Ovary (tissue), 9 donors: Measurements from ENCODE around the gene DPEP3. TPM values are rescaled to one million over a fixed set of nuclear protein-coding genes. Genes with fewer than 3 reads are reported as not detected.
"Not testable (repeated sequence)": the region's sequence is repeated elsewhere in the genome, so short reads cannot be mapped to it uniquely, and the experiment has no call there.

ENCODE experiments used
- DNase-seq, 5 donors: peaks; one replicate each; pipeline ENCODE4 v3.0.0-alpha.2; 2019 to 2020
- H3K27ac ChIP-seq, 2 donors: fragments of 200-600 bp; one replicate each; pipeline versions ENCODE4 v1.5.1 to v1.8.0; 2019 to 2022
- H3K27me3 ChIP-seq: fragments of 200-600 bp; one replicate; pipeline ENCODE4 v1.8.0; 2022
- H3K36me3 ChIP-seq: fragments of 200-600 bp; sonication (generic); one replicate; pipeline ENCODE4 v1.5.1; 2019
- H3K4me1 ChIP-seq: one replicate; pipeline ENCODE4 v1.8.1; 2013; ENCODE audit warnings: mild to moderate bottlenecking, moderate library complexity; ENCODE audit not compliant: insufficient read depth
- H3K4me3 ChIP-seq: fragments of 200-600 bp; sonication (generic); one replicate; pipeline ENCODE4 v1.5.1; 2017
- H3K9me3 ChIP-seq, 2 donors: fragments of 200-600 bp in 1 of 2; sonication (generic) in 1 of 2; one replicate each; pipeline versions ENCODE4 v1.5.1 to v1.8.1; 2013 to 2019; ENCODE audit warnings: mild to moderate bottlenecking in 1 of 2, moderate library complexity in 1 of 2
- CTCF ChIP-seq, 3 donors: fragments of 450-650 bp in 2 of 3; fragments of 200-600 bp in 1 of 3; IDR thresholded peaks; one replicate each; pipeline versions ENCODE4 v1.5.1 to v1.8.0; 2016 to 2022; ENCODE audit warnings: antibody characterized with exemption in 3 of 3, mild to moderate bottlenecking in 1 of 3
- EP300 ChIP-seq: sonication (generic); formaldehyde crosslinking; IDR thresholded peaks from one replicate; pipeline ENCODE4 v1.6.1; 2017; ENCODE audit warnings: antibody characterized with exemption
- POLR2A ChIP-seq: fragments of 450-650 bp; IDR thresholded peaks from one replicate; pipeline ENCODE4 v1.6.1; 2017; ENCODE audit warnings: antibody characterized with exemption, mild to moderate bottlenecking, moderate library complexity
- WGBS, 3 donors: extraction: QIAGEN DNeasy Blood & Tissue Kit in 1 of 3; methylation state at CpG; one replicate each; pipeline versions ENCODE4 v1.1.5 to v1.1.7; 2013 to 2017; 5-methylcytosine and 5-hydroxymethylcytosine counted together
- intact Hi-C, 4 donors: fragments of 100-400 bp; cut with DNase I; formaldehyde crosslinking; loops; one replicate each; pipeline versions ENCODE4 v1.11.0 to v1.15.1; 2022 to 2023
- polyA plus RNA-seq, 2 donors: library from polyadenylated mRNA; stranded (reverse); fragments of 200-250 nt in 1 of 2; fragments of 350-450 nt in 1 of 2; fragmentation: Illumina TruSeq in 1 of 2; extraction: RNeasy Lipid Tissue Mini Kit (QIAGEN cat#74804) in 1 of 2; gene quantifications; one replicate each; pipeline ENCODE4 v1.2.3, GENCODE V29; 2013 to 2014
- total RNA-seq, 7 donors: library from RNA; depleted of rRNA in 2 of 7; stranded (reverse); fragments of >200 nt in 2 of 7; fragmentation: NEBNext Ultra II Directional in 3 of 7; extraction: Animal tissue kit (Norgen Biotek cat#: 25700) in 3 of 7; gene quantifications; one replicate each; pipeline versions ENCODE4 v1.1.0 to v1.2.4, GENCODE V29; 2016 to 2023
- donor health status: DM: no; HTN: no; CAD: no; lungs with moderate emphysema.
- donor health status: DM: no; HTN: no; CAD: no.
- donor health status: Bipolar disorder and iron deficiency.
- donor health status: DM: yes; HTN: yes; CAD: no.
- donor health status: DM: no; HTN: no; CAD: no.
- donor health status: DM: yes; HTN: yes; CAD: no.

The DPEP3 gene
- total and polyA plus RNA-seq, 9 donors, result 0.05 to 0.23 TPM; not detected in 7

- intact Hi-C loops, result loop anchor here in 1 of 4 donors (10.0 kb wide), 1 partner anchor 65 kb away; no protein-coding TSS in a partner anchor
- DNase-seq, result no peak
- Histone ChIP-seq H3K27ac (no peak overlapping the region), H3K9me3 (no peaks in the 10 kb centered on the region), H3K27me3 (no peaks in the 10 kb centered on the region), H3K36me3 (no peaks in the 10 kb centered on the region), H3K4me1 (no peaks in the 10 kb centered on the region), H3K4me3 (no peak overlapping the region)
- 55 to 66% (median 62%) methylated on average over 2 of the region's 2 CpGs for WGBS, 3 donors
- no peak for TF ChIP-seq CTCF (IDR thresholded peaks at IDR 0.05)
- no peak for TF ChIP-seq EP300
- TF ChIP-seq POLR2A, result no peak
These were observed 19.7 kb upstream of the DPEP3 start for GRCh38 chr16:67999985-68000384.

- WGBS, 3 donors, result 68% methylated on average over 18 of the region's 18 CpGs
- not testable (repeated sequence) for H3K27me3 ChIP-seq, H3K36me3 ChIP-seq, DNase-seq, H3K27ac ChIP-seq, H3K4me1 ChIP-seq, H3K4me3 ChIP-seq, H3K9me3 ChIP-seq
- intact Hi-C loops, result loop anchor here in 1 of 4 donors (10.0 kb wide), 1 partner anchor 66 kb away; no protein-coding TSS in a partner anchor
These were observed 18.7 kb upstream of the DPEP3 start, which contains the start of gene DPEP2 for GRCh38 chr16:67998779-67999688. Gene DPEP2, minus strand, starts transcription at chr16:67999484. Its CDS starts 6,272 bp downstream, at chr16:67993212.

GRCh38 chr16:67998231-67998778 is 18.0 kb upstream of the DPEP3 start:
- not testable (repeated sequence) for H3K4me3 ChIP-seq, H3K36me3 ChIP-seq, H3K9me3 ChIP-seq, H3K27ac ChIP-seq, H3K27me3 ChIP-seq, DNase-seq, H3K4me1 ChIP-seq
- WGBS, 3 donors, result 90 to 95% (median 93%) methylated on average over 31 to 36 of the region's 36 CpGs
- intact Hi-C loops, result loop anchor here in 1 of 4 donors (10.0 kb wide), 1 partner anchor 66 kb away; no protein-coding TSS in a partner anchor

- H3K4me3 ChIP-seq, result no peak overlapping the region
- peaks cover 2% of the 10 kb centered on the region for H3K4me1 ChIP-seq
- no peak for TF ChIP-seq EP300
- no peak for TF ChIP-seq POLR2A
- TF ChIP-seq CTCF (IDR thresholded peaks at IDR 0.05), result no peak
- WGBS, 3 donors, result 83 to 91% (median 86%) methylated on average over 5 of the region's 5 CpGs
- H3K9me3 ChIP-seq, result no peaks in the 10 kb centered on the region
- intact Hi-C loops, result loop anchor here in 1 of 4 donors (10.0 kb wide), 1 partner anchor 68 kb away; no protein-coding TSS in a partner anchor
- no peak overlapping the region for H3K27ac ChIP-seq
- DNase-seq, result no peak
- no peaks in the 10 kb centered on the region for H3K36me3 ChIP-seq
- no peaks in the 10 kb centered on the region for H3K27me3 ChIP-seq
These were observed 16.4 kb upstream of the DPEP3 start for GRCh38 chr16:67996666-67997065.

GRCh38 chr16:67995423-67995822 is 15.1 kb upstream of the DPEP3 start:
- Histone ChIP-seq H3K27me3 (no peaks in the 10 kb centered on the region), H3K4me3 (no peak overlapping the region), H3K36me3 (no peaks in the 10 kb centered on the region), H3K27ac (no peak overlapping the region), H3K4me1 (peaks cover 2% of the 10 kb centered on the region), H3K9me3 (no peaks in the 10 kb centered on the region)
- TF ChIP-seq CTCF (IDR thresholded peaks at IDR 0.05), result no peak
- TF ChIP-seq POLR2A, result no peak
- no peak for TF ChIP-seq EP300
- intact Hi-C loops, result loop anchor here in 1 of 4 donors (10.0 kb wide), 1 partner anchor 69 kb away; no protein-coding TSS in a partner anchor
- WGBS, 3 donors, result 82 to 87% (median 84%) methylated on average over 5 of the region's 5 CpGs
- DNase-seq, result no peak

- WGBS, 3 donors, result 61 to 83% (median 77%) methylated on average over 4 to 6 of the region's 6 CpGs
- H3K4me3 ChIP-seq, H3K27me3 ChIP-seq, H3K4me1 ChIP-seq, H3K36me3 ChIP-seq, DNase-seq, H3K9me3 ChIP-seq, H3K27ac ChIP-seq: not testable (repeated sequence)
- intact Hi-C loops, result loop anchor here in 3 of 4 donors (5.0 to 10.0 kb wide), 4 partner anchors 48 to 238 kb away; no protein-coding TSS in a partner anchor
These were observed 13.7 kb upstream of the DPEP3 start for GRCh38 chr16:67994040-67994408.
